A549 treated with AZD9567 at 1 μM for 4 hours (cell line): ENCODE results near the gene C1orf174. TPM values are rescaled to one million over a fixed set of nuclear protein-coding genes. Genes with fewer than 3 reads are reported as not detected.

Experiments
- total RNA-seq: library from RNA; stranded (reverse); fragments of 200-300 nt; extraction: Qiagen RNA extraction; gene quantifications from 5 replicates; pipeline ENCODE4 v1.2.3, GENCODE V29; 2022; ENCODE audit not compliant: insufficient read depth

C1orf174 gene
- 23.8 to 26.7 TPM (median 25.6 TPM) in 5 replicates for total RNA-seq

GRCh38 chr1:3900150-3900968 lies at the start of gene C1orf174:
Gene C1orf174, minus strand, starts transcription at chr1:3900272. Its CDS starts 86 bp downstream, at chr1:3900186.

DNA sequence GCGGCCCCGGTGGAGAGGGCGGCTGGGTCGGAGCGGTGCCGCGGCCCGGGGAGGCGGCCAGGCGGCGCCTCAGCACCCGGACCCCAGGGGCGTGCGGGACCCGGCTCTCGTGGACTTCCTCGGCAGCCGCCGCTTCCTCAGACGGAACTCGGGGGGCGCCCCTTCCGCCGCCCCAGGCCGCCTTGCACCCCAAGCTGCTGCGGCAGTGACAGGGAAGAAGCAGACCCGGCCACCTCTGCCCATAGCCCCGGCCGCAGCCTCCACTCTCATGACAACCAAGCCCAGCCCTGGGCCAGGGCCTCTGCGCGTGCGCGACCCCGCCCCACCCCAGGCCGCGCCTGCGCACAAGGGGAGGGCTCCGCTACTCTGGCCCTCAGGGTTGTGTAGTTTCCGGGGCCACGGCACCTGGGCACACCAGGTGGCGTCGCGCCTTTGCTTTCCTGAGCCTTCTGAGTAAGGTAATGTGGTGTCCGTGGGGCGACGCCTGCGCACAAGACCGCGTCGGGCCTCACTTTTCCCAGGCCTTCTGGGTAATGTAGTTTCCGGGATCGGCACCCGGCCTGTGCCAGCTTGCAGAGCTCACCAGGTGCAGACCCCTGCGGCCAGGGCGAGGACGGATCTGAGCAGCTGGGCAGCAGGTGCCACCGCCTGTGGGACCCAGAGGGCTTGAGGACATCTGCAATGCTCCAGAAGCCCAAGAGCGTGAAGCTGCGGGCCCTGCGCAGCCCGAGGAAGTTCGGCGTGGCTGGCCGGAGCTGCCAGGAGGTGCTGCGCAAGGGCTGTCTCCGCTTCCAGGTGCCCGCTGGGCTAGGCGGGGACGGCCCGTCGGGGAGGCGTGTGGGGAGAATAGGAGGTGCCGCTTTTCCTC lies 42.9 kb downstream of the C1orf174 start, which contains the start of the genes CEP104 and DFFB:
TSS of gene CEP104 (minus strand) at position 289 of the 868 bp plus-strand sequence. CDS start 4,804 bp downstream, outside the sequence.
TSS of gene DFFB (plus strand) at position 554 of the 868 bp plus-strand sequence. CDS start at position 682, 128 bp downstream.

Other genes with a start within 250 kb of the C1orf174 start
- 0.47 to 2.7 TPM (median 0.61 TPM) in 5 replicates for gene TP73, start 247.8 kb downstream of the C1orf174 start, total RNA-seq
- gene CCDC27, start 147.8 kb downstream of the C1orf174 start, total RNA-seq, result not detected in 5 replicates
- gene SMIM1, start 127.5 kb downstream of the C1orf174 start, total RNA-seq, result 1.0 to 2.2 TPM (median 1.5 TPM) in 4 of 5 replicates, not detected in the other
- 24.4 to 35.7 TPM (median 34.6 TPM) in 5 replicates for gene LRRC47, start 103.8 kb downstream of the C1orf174 start, total RNA-seq
- 17.0 to 22.1 TPM (median 19.8 TPM) in 5 replicates for gene CEP104, start 43.1 kb downstream of the C1orf174 start, total RNA-seq
- gene DFFB, start 42.8 kb downstream of the C1orf174 start, total RNA-seq, result 1.8 to 4.1 TPM (median 2.8 TPM) in 5 replicates